HepG2 (cell line): ENCODE data around the gene CRIM1. TPM values are rescaled to one million over a fixed set of nuclear protein-coding genes. Genes with fewer than 3 reads are reported as not detected.

ENCODE experiments used
- AKAP8 ChIP-seq: sonication (generic); formaldehyde crosslinking; IDR thresholded peaks from 2 replicates; pipeline ENCODE4 v1.5.1; 2020; ENCODE audit warnings: mild to moderate bottlenecking, missing genetic modification reagents
- DR1 ChIP-seq: sonication (generic); formaldehyde crosslinking; IDR thresholded peaks from 2 replicates; pipeline ENCODE4 v1.8.0; 2021; ENCODE audit warnings: mild to moderate bottlenecking, missing genetic modification reagents, inconsistent platforms
- ELF1 ChIP-seq: sonication (generic); formaldehyde crosslinking; IDR thresholded peaks from 2 replicates; pipeline ENCODE4 v1.4.0; 2020; ENCODE audit warnings: missing genetic modification reagents
- FOXK2 ChIP-seq: fragments of 450-650 bp; IDR thresholded peaks from 2 replicates; pipeline ENCODE4 v1.6.1; 2016
- GLI4 ChIP-seq: sonication (generic); formaldehyde crosslinking; IDR thresholded peaks from 2 replicates; pipeline ENCODE4 v1.5.1; 2020; ENCODE audit warnings: missing genetic modification reagents, mild to moderate bottlenecking, moderate library complexity, borderline replicate concordance
- JARID2 ChIP-seq: sonication (generic); formaldehyde crosslinking; IDR thresholded peaks from 2 replicates; pipeline ENCODE4 v1.8.1; 2023; ENCODE audit warnings: missing genetic modification reagents, inconsistent platforms; ENCODE audit not compliant: insufficient replicate concordance
- MED1 ChIP-seq: sonication (generic); formaldehyde crosslinking; IDR thresholded peaks from 2 replicates; pipeline ENCODE4 v1.4.0; 2020; ENCODE audit warnings: missing genetic modification reagents
- MIER2 ChIP-seq: IDR thresholded peaks from 2 replicates; pipeline ENCODE4 v1.6.1; 2016; ENCODE audit warnings: missing biosample characterization, missing genetic modification reagents
- MTA1 ChIP-seq: sonication (generic); formaldehyde crosslinking; IDR thresholded peaks from 2 replicates; pipeline ENCODE4 v1.4.0; 2020; ENCODE audit warnings: missing genetic modification reagents, mild to moderate bottlenecking, borderline replicate concordance
- NR1H2 ChIP-seq: sonication (generic); formaldehyde crosslinking; IDR thresholded peaks from 2 replicates; pipeline ENCODE4 v1.8.1; 2022; ENCODE audit warnings: low read depth, missing genetic modification reagents, borderline replicate concordance
- POLR2AphosphoS2 ChIP-seq: IDR thresholded peaks from 2 replicates; pipeline ENCODE4 v1.6.1; 2011; ENCODE audit warnings: low read depth, low read length, improper control_type of control experiment
- RFX1 ChIP-seq: fragments of 450-650 bp; IDR thresholded peaks from 2 replicates; pipeline ENCODE4 v1.6.1; 2017
- SMAD1 ChIP-seq: sonication (generic); formaldehyde crosslinking; IDR thresholded peaks from 2 replicates; pipeline ENCODE4 v1.4.0; 2020; ENCODE audit warnings: missing genetic modification reagents, low read depth, mild to moderate bottlenecking, borderline replicate concordance
- TRIM24 ChIP-seq: sonication (generic); formaldehyde crosslinking; IDR thresholded peaks from 2 replicates; pipeline ENCODE4 v1.8.0; 2022; ENCODE audit warnings: mild to moderate bottlenecking, missing genetic modification reagents
- ZFY ChIP-seq: sonication (generic); formaldehyde crosslinking; IDR thresholded peaks from 2 replicates; pipeline ENCODE4 v1.4.0; 2020; ENCODE audit warnings: missing genetic modification reagents
- ZNF30 ChIP-seq: sonication (generic); formaldehyde crosslinking; IDR thresholded peaks from 2 replicates; pipeline ENCODE4 v1.5.0; 2020; ENCODE audit warnings: mild to moderate bottlenecking, missing genetic modification reagents
- ZNF556 ChIP-seq: sonication (generic); formaldehyde crosslinking; IDR thresholded peaks from 2 replicates; pipeline ENCODE4 v1.4.0; 2020; ENCODE audit warnings: mild to moderate bottlenecking, missing genetic modification reagents, borderline replicate concordance
- ZNF776 ChIP-seq: sonication (generic); formaldehyde crosslinking; IDR thresholded peaks from 2 replicates; pipeline ENCODE4 v1.4.0; 2020; ENCODE audit warnings: mild to moderate bottlenecking, missing genetic modification reagents
- ZNF790 ChIP-seq: sonication (generic); formaldehyde crosslinking; IDR thresholded peaks from 2 replicates; pipeline ENCODE4 v1.8.0; 2022; ENCODE audit warnings: missing genetic modification reagents, mild to moderate bottlenecking, borderline replicate concordance
- ZNF878 ChIP-seq: sonication (generic); formaldehyde crosslinking; IDR thresholded peaks from 2 replicates; pipeline ENCODE4 v1.8.1; 2023; ENCODE audit warnings: mild to moderate bottlenecking, missing genetic modification reagents, moderate library complexity
- polyA plus RNA-seq, 8 experiments: library from polyadenylated mRNA; depleted of rRNA in 3 of 8; stranded (reverse) in 7 of 8; unstranded in 1 of 8; fragments of >200 nt; fragmentation: Illumina TruSeq in 4 of 8; extraction: Trizol in 4 of 8; gene quantifications; 2 replicates each; pipeline versions ENCODE4 v1.2.1 to v1.2.3, GENCODE V29; 2011 to 2016; ENCODE audit warnings: low read depth in 4 of 8, missing spikeins in 1 of 8, mixed read lengths in 1 of 8; ENCODE audit not compliant: insufficient read depth in 1 of 8
- total RNA-seq, 5 experiments: library from RNA; depleted of rRNA; stranded (reverse); fragments of >200 nt; fragmentation: Illumina TruSeq; extraction: Trizol; gene quantifications; 2 replicates each; pipeline ENCODE4 v1.2.3, GENCODE V29; 2016; ENCODE audit warnings: low read depth in 1 of 5
- TF ChIP-seq, protein P1 (sequence below), 2 experiments: sonication (generic) in 1 of 2; formaldehyde crosslinking in 1 of 2; IDR thresholded peaks; 2 replicates each; pipeline versions ENCODE4 v1.4.0 to v1.6.1; 2018 to 2020; ENCODE audit warnings: missing genetic modification reagents in 2 of 2, borderline replicate concordance in 1 of 2, low read depth in 1 of 2, mild to moderate bottlenecking in 1 of 2, missing biosample characterization in 1 of 2
- TF ChIP-seq, protein P2 (sequence below): sonication (generic); formaldehyde crosslinking; IDR thresholded peaks from 2 replicates; pipeline ENCODE4 v1.5.0; 2020; ENCODE audit warnings: mild to moderate bottlenecking, missing genetic modification reagents
- TF ChIP-seq, protein P3 (sequence below): sonication (generic); formaldehyde crosslinking; IDR thresholded peaks from 2 replicates; pipeline ENCODE4 v1.5.0; 2020; ENCODE audit warnings: missing genetic modification reagents
- TF ChIP-seq, protein P4 (sequence below): IDR thresholded peaks from 2 replicates; pipeline ENCODE4 v1.6.1; 2018; ENCODE audit warnings: missing genetic modification reagents, mild to moderate bottlenecking, missing compliant biosample characterization
- TF ChIP-seq, protein P5 (sequence below): sonication (generic); formaldehyde crosslinking; IDR thresholded peaks from 2 replicates; pipeline ENCODE4 v1.4.0; 2020; ENCODE audit warnings: mild to moderate bottlenecking, low read depth, missing genetic modification reagents

Gene CRIM1
- total and polyA plus RNA-seq, 2 of the 13 experiments (the other 11 are each of a cell fraction or from before 2014, with no cell fraction given) = 39.1 to 69.9 TPM

DNA sequence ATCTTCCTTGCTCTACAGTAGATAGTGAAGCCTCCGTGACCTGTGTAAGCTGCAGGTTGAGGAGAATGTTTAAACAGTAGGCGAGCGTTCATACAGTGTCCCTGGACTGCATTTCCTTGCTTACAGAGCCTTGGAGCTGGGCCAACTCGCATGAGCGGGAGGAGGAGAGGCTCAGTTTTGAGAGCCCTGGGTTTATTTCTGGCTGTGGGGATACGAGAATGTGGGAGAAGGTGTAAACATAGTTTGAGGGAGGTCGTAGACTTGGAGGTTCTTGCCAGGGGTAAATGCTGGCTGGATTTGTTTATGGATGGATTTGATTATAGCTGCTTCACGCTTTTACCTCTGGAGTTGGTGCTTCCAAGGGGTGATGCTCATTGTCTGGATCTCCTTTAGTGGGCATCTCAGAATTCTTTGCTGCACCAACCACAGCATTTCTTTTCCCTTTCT lies 20.8 kb downstream of the CRIM1 start (continued):
- TF ChIP-seq, protein P1, sequence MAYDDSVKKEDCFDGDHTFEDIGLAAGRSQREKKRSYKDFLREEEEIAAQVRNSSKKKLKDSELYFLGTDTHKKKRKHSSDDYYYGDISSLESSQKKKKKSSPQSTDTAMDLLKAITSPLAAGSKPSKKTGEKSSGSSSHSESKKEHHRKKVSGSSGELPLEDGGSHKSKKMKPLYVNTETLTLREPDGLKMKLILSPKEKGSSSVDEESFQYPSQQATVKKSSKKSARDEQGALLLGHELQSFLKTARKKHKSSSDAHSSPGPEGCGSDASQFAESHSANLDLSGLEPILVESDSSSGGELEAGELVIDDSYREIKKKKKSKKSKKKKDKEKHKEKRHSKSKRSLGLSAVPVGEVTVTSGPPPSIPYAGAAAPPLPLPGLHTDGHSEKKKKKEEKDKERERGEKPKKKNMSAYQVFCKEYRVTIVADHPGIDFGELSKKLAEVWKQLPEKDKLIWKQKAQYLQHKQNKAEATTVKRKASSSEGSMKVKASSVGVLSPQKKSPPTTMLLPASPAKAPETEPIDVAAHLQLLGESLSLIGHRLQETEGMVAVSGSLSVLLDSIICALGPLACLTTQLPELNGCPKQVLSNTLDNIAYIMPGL (CRISPR knock-in tag; IDR thresholded peaks at IDR 0.05; ENCODE audit: borderline replicate concordance in 1 of 2, low read depth in 1 of 2) = no peak
- TF ChIP-seq MIER2 (CRISPR knock-in tag) = peak; percentile 47; the same call in 1 of the 2 replicates
- no peak for TF ChIP-seq ELF1 (CRISPR knock-in tag)
- TF ChIP-seq, protein P2, sequence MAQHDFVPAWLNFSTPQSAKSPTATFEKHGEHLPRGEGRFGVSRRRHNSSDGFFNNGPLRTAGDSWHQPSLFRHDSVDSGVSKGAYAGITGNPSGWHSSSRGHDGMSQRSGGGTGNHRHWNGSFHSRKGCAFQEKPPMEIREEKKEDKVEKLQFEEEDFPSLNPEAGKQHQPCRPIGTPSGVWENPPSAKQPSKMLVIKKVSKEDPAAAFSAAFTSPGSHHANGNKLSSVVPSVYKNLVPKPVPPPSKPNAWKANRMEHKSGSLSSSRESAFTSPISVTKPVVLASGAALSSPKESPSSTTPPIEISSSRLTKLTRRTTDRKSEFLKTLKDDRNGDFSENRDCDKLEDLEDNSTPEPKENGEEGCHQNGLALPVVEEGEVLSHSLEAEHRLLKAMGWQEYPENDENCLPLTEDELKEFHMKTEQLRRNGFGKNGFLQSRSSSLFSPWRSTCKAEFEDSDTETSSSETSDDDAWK = no peak
- TF ChIP-seq ZFY (CRISPR knock-in tag) = no peak
- TF ChIP-seq, protein P3, sequence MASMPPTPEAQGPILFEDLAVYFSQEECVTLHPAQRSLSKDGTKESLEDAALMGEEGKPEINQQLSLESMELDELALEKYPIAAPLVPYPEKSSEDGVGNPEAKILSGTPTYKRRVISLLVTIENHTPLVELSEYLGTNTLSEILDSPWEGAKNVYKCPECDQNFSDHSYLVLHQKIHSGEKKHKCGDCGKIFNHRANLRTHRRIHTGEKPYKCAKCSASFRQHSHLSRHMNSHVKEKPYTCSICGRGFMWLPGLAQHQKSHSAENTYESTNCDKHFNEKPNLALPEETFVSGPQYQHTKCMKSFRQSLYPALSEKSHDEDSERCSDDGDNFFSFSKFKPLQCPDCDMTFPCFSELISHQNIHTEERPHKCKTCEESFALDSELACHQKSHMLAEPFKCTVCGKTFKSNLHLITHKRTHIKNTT (CRISPR knock-in tag) = no peak
- TF ChIP-seq RFX1 = no peak
- TF ChIP-seq SMAD1 = no peak
- no peak for TF ChIP-seq ZNF878 (CRISPR knock-in tag)
- TF ChIP-seq ZNF776 (CRISPR knock-in tag) = no peak
- no peak for TF ChIP-seq TRIM24 (CRISPR knock-in tag)
- no peak for TF ChIP-seq ZNF30 (CRISPR knock-in tag)
- TF ChIP-seq, protein P4, sequence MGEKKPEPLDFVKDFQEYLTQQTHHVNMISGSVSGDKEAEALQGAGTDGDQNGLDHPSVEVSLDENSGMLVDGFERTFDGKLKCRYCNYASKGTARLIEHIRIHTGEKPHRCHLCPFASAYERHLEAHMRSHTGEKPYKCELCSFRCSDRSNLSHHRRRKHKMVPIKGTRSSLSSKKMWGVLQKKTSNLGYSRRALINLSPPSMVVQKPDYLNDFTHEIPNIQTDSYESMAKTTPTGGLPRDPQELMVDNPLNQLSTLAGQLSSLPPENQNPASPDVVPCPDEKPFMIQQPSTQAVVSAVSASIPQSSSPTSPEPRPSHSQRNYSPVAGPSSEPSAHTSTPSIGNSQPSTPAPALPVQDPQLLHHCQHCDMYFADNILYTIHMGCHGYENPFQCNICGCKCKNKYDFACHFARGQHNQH (CRISPR knock-in tag) = peak; percentile 75; the same call in 1 of the 2 replicates
- no peak; the same call in 1 of the 2 replicates for TF ChIP-seq ZNF556 (CRISPR knock-in tag)
- no peak for TF ChIP-seq AKAP8 (CRISPR knock-in tag)
- no peak for TF ChIP-seq ZNF790 (CRISPR knock-in tag)
- TF ChIP-seq, protein P5, sequence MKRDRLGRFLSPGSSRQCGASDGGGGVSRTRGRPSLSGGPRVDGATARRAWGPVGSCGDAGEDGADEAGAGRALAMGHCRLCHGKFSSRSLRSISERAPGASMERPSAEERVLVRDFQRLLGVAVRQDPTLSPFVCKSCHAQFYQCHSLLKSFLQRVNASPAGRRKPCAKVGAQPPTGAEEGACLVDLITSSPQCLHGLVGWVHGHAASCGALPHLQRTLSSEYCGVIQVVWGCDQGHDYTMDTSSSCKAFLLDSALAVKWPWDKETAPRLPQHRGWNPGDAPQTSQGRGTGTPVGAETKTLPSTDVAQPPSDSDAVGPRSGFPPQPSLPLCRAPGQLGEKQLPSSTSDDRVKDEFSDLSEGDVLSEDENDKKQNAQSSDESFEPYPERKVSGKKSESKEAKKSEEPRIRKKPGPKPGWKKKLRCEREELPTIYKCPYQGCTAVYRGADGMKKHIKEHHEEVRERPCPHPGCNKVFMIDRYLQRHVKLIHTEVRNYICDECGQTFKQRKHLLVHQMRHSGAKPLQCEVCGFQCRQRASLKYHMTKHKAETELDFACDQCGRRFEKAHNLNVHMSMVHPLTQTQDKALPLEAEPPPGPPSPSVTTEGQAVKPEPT (CRISPR knock-in tag) = no peak
- no peak for TF ChIP-seq MTA1 (CRISPR knock-in tag)
- TF ChIP-seq POLR2AphosphoS2 = no peak
- no peak for TF ChIP-seq DR1 (CRISPR knock-in tag)
- TF ChIP-seq JARID2 (CRISPR knock-in tag) = no peak
- no peak for TF ChIP-seq GLI4 (CRISPR knock-in tag)
- TF ChIP-seq NR1H2 (CRISPR knock-in tag) = no peak
- peak; percentile 29; the same call in 1 of the 2 replicates for TF ChIP-seq MED1 (CRISPR knock-in tag)
- TF ChIP-seq FOXK2 = no peak
